ENCODE results near the gene RAP2A.

DNA sequence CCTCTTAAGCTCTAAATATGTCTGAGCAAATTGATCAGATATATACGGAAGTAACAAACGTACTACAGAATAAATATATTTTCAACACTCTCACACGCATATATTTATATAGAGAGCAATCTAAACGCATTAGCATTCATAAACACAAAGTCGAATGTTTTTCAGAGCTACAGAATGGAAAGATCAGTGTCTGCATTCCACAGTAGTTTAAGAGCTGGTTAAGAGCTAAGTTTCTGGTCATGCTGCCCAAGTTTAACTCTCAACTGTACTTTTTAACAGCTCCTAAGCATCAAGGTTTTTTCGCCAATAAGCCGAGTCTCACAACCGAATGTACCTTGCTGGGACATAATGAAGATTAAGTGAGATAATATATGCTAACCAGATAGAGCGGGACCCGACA, 36.7 kb upstream of the RAP2A start:
- TF ChIP-seq GATA3 (IDR thresholded peaks at IDR 0.05; ENCODE audit: low read depth, low read length), result no peak
- no peak for TF ChIP-seq GATA2 (IDR thresholded peaks at IDR 0.05; ENCODE audit: low read depth, low read length)

All from SH-SY5Y (cell line).